ENCODE measurements around the gene LIMCH1.
A peak's percentile ranks its signal among the peaks of the same experiment; 100 is the strongest.
"Not testable (repeated sequence)": the region's sequence is repeated elsewhere in the genome, so short reads cannot be mapped to it uniquely, and the experiment has no call there.

Gene LIMCH1

GRCh38 chr4:41645728-41646390 lies 107.9 kb downstream of the LIMCH1 start:
- no peak for DNase-seq

GRCh38 chr4:41646862-41647261 lies 108.9 kb downstream of the LIMCH1 start:
- no peak for DNase-seq

GRCh38 chr4:41647383-41647782 lies 109.4 kb downstream of the LIMCH1 start:
- no peak for DNase-seq

GRCh38 chr4:41651150-41651549 lies 113.2 kb downstream of the LIMCH1 start:
- not testable (repeated sequence) for DNase-seq

GRCh38 chr4:41652971-41653370 lies 115.0 kb downstream of the LIMCH1 start:
- DNase-seq = peak; percentile 32

GRCh38 chr4:41653523-41653922 lies 115.6 kb downstream of the LIMCH1 start:
- no peak for DNase-seq

- DNase-seq = peak; percentile 36
Measured at GRCh38 chr4:41655177-41655576, 117.2 kb downstream of the LIMCH1 start.

GRCh38 chr4:41656106-41656505 lies 118.1 kb downstream of the LIMCH1 start:
- no peak for DNase-seq

- DNase-seq = no peak
Measured at GRCh38 chr4:41656572-41657520, 118.9 kb downstream of the LIMCH1 start.

GRCh38 chr4:41657561-41657960 lies 119.6 kb downstream of the LIMCH1 start:
- DNase-seq = no peak

GRCh38 chr4:41658163-41658562 lies 120.2 kb downstream of the LIMCH1 start:
- DNase-seq = no peak

GRCh38 chr4:41660352-41660751 lies 122.4 kb downstream of the LIMCH1 start:
- DNase-seq = no peak

GRCh38 chr4:41661442-41662076 lies 123.6 kb downstream of the LIMCH1 start:
- DNase-seq = peak; percentile 58

- DNase-seq = no peak
Measured at GRCh38 chr4:41665636-41666207, 127.8 kb downstream of the LIMCH1 start.

GRCh38 chr4:41668024-41668423 lies 130.1 kb downstream of the LIMCH1 start:
- DNase-seq = no peak

GRCh38 chr4:41670530-41670929 lies 132.6 kb downstream of the LIMCH1 start:
- no peak for DNase-seq

- DNase-seq = no peak
Measured at GRCh38 chr4:41670982-41671381, 133.0 kb downstream of the LIMCH1 start.

- DNase-seq = peak; percentile 57
Measured at GRCh38 chr4:41678086-41678816, 140.3 kb downstream of the LIMCH1 start.

- no peak for DNase-seq
Measured at GRCh38 chr4:41678951-41679350, 141.0 kb downstream of the LIMCH1 start.

- DNase-seq = peak; percentile 25
Measured at GRCh38 chr4:41679991-41680390, 142.0 kb downstream of the LIMCH1 start.

GRCh38 chr4:41681054-41681453 lies 143.1 kb downstream of the LIMCH1 start:
- DNase-seq = no peak

- peak; percentile 10 for DNase-seq
Measured at GRCh38 chr4:41683326-41683725, 145.4 kb downstream of the LIMCH1 start.

GRCh38 chr4:41686893-41687292 lies 148.9 kb downstream of the LIMCH1 start:
- no peak for DNase-seq
